ENCODE data around the gene FGF3. TPM values are rescaled to one million over a fixed set of nuclear protein-coding genes. Genes with fewer than 3 reads are reported as not detected.
"Not testable (repeated sequence)": the region's sequence is repeated elsewhere in the genome, so short reads cannot be mapped to it uniquely, and the experiment has no call there.

FGF3 gene
- total RNA-seq, 1 donor from 2014 or later = not detected

GRCh38 chr11:69781241-69781640, 38.0 kb downstream of the FGF3 start:
- no peak overlapping the region for H3K4me3 Mint-ChIP-seq (ENCODE audit: low read depth)
- intact Hi-C loops (cut with micrococcal nuclease) = no loop called here

GRCh38 chr11:69778373-69778772, 40.8 kb downstream of the FGF3 start:
- no peaks in the 10 kb centered on the region for H3K36me3 Mint-ChIP-seq (ENCODE audit: low read depth)
- intact Hi-C loops (cut with micrococcal nuclease) = loop anchor here (10.0 kb wide), 1 partner anchor 74 kb away; the partner anchor contains the start of gene FGF19
- no peak overlapping the region for H3K4me3 Mint-ChIP-seq (ENCODE audit: low read depth)
- no peak overlapping the region for H3K27ac Mint-ChIP-seq
- no peaks in the 10 kb centered on the region for H3K9me3 Mint-ChIP-seq
- no peak for DNase-seq (ENCODE audit: low spot score)
- H3K4me1 Mint-ChIP-seq (ENCODE audit: low read depth) = no peaks in the 10 kb centered on the region
- H3K27me3 Mint-ChIP-seq (ENCODE audit: low read depth) = peaks cover 15% of the 10 kb centered on the region

More at GRCh38 chr11:69781241-69781640, 38.0 kb downstream of the FGF3 start:
- no peaks in the 10 kb centered on the region for H3K9me3 Mint-ChIP-seq
- H3K4me1 Mint-ChIP-seq (ENCODE audit: low read depth) = no peaks in the 10 kb centered on the region
- H3K27me3 Mint-ChIP-seq (ENCODE audit: low read depth) = peaks cover 10% of the 10 kb centered on the region
- no peaks in the 10 kb centered on the region for H3K36me3 Mint-ChIP-seq (ENCODE audit: low read depth)
- H3K27ac Mint-ChIP-seq = no peak overlapping the region
- DNase-seq (ENCODE audit: low spot score) = no peak

GRCh38 chr11:69775163-69775755, 44.0 kb downstream of the FGF3 start, which contains the start of gene FGF4:
Gene FGF4, minus strand, starts transcription at chr11:69775341. Its CDS starts 257 bp downstream, at chr11:69775084.
- no peak for DNase-seq (ENCODE audit: low spot score)
- Mint-ChIP-seq H3K27ac (no peak within 1 kb of the TSS), H3K9me3 (no peaks in the 10 kb centered on the region), H3K36me3 (ENCODE audit: low read depth) (no peaks in the 10 kb centered on the region), H3K4me3 (ENCODE audit: low read depth) (no peak within 1 kb of the TSS), H3K4me1 (ENCODE audit: low read depth) (no peaks in the 10 kb centered on the region), H3K27me3 (ENCODE audit: low read depth) (peaks cover 39% of the 10 kb centered on the region)
- intact Hi-C loops (cut with micrococcal nuclease) = loop anchor here (10.0 kb wide), 1 partner anchor 70 kb away; the partner anchor contains the start of gene FGF19

GRCh38 chr11:69774354-69775162, 44.7 kb downstream of the FGF3 start:
- Mint-ChIP-seq H3K4me1 (ENCODE audit: low read depth) (no peaks in the 10 kb centered on the region), H3K4me3 (ENCODE audit: low read depth) (no peak overlapping the region), H3K9me3 (no peaks in the 10 kb centered on the region), H3K27me3 (ENCODE audit: low read depth) (peaks cover 40% of the 10 kb centered on the region), H3K27ac (no peak overlapping the region), H3K36me3 (ENCODE audit: low read depth) (no peaks in the 10 kb centered on the region)
- intact Hi-C loops (cut with micrococcal nuclease) = loop anchor here (10.0 kb wide), 1 partner anchor 70 kb away; the partner anchor contains the start of gene FGF19
- no peak for DNase-seq (ENCODE audit: low spot score)

GRCh38 chr11:69773626-69774353, 45.4 kb downstream of the FGF3 start:
- H3K27ac Mint-ChIP-seq = no peak overlapping the region
- no peaks in the 10 kb centered on the region for H3K9me3 Mint-ChIP-seq
- H3K36me3 Mint-ChIP-seq (ENCODE audit: low read depth) = no peaks in the 10 kb centered on the region
- H3K27me3 Mint-ChIP-seq (ENCODE audit: low read depth) = peaks cover 42% of the 10 kb centered on the region
- no peaks in the 10 kb centered on the region for H3K4me1 Mint-ChIP-seq (ENCODE audit: low read depth)
- no peak overlapping the region for H3K4me3 Mint-ChIP-seq (ENCODE audit: low read depth)
- DNase-seq (ENCODE audit: low spot score) = no peak
- intact Hi-C loops (cut with micrococcal nuclease) = loop anchor here (10.0 kb wide), 1 partner anchor 69 kb away; the partner anchor contains the start of gene FGF19

GRCh38 chr11:69771466-69771865, 47.8 kb downstream of the FGF3 start:
- intact Hi-C loops (cut with micrococcal nuclease) = loop anchor here (10.0 kb wide), 1 partner anchor 67 kb away; the partner anchor contains the start of gene FGF19
- H3K27me3 Mint-ChIP-seq (ENCODE audit: low read depth) = peaks cover 32% of the 10 kb centered on the region
- H3K4me3 Mint-ChIP-seq (ENCODE audit: low read depth) = no peak overlapping the region
- H3K9me3 Mint-ChIP-seq = no peaks in the 10 kb centered on the region
- DNase-seq (ENCODE audit: low spot score) = no peak
- no peaks in the 10 kb centered on the region for H3K4me1 Mint-ChIP-seq (ENCODE audit: low read depth)
- no peak overlapping the region for H3K27ac Mint-ChIP-seq
- H3K36me3 Mint-ChIP-seq (ENCODE audit: low read depth) = no peaks in the 10 kb centered on the region

GRCh38 chr11:69770540-69770939, 48.7 kb downstream of the FGF3 start:
- intact Hi-C loops (cut with micrococcal nuclease) = loop anchor here (10.0 kb wide), 1 partner anchor 66 kb away; the partner anchor contains the start of gene FGF19
- DNase-seq (ENCODE audit: low spot score) = no peak
- Mint-ChIP-seq H3K4me3 (ENCODE audit: low read depth) (no peak overlapping the region), H3K36me3 (ENCODE audit: low read depth) (no peaks in the 10 kb centered on the region), H3K4me1 (ENCODE audit: low read depth) (no peaks in the 10 kb centered on the region), H3K27me3 (ENCODE audit: low read depth) (peaks cover 29% of the 10 kb centered on the region), H3K27ac (no peak overlapping the region), H3K9me3 (no peaks in the 10 kb centered on the region)

- H3K4me1 Mint-ChIP-seq (ENCODE audit: low read depth) = no peaks in the 10 kb centered on the region
These were observed 53.7 kb downstream of the FGF3 start for GRCh38 chr11:69765498-69765995.

GRCh38 chr11:69764918-69765317, 54.3 kb downstream of the FGF3 start:
- H3K36me3 Mint-ChIP-seq (ENCODE audit: low read depth); DNase-seq (ENCODE audit: low spot score); H3K27ac Mint-ChIP-seq; H3K4me3 Mint-ChIP-seq (ENCODE audit: low read depth); intact Hi-C loops (cut with micrococcal nuclease); H3K9me3 Mint-ChIP-seq; H3K4me1 Mint-ChIP-seq (ENCODE audit: low read depth); H3K27me3 Mint-ChIP-seq (ENCODE audit: low read depth): not testable (repeated sequence)

More at GRCh38 chr11:69765498-69765995, 53.7 kb downstream of the FGF3 start:
- intact Hi-C loops (cut with micrococcal nuclease) = no loop called here
- no peak overlapping the region for H3K27ac Mint-ChIP-seq
- H3K4me3 Mint-ChIP-seq (ENCODE audit: low read depth) = no peak overlapping the region
- H3K9me3 Mint-ChIP-seq = no peaks in the 10 kb centered on the region
- no peaks in the 10 kb centered on the region for H3K36me3 Mint-ChIP-seq (ENCODE audit: low read depth)
- H3K27me3 Mint-ChIP-seq (ENCODE audit: low read depth) = peaks cover 5% of the 10 kb centered on the region
- DNase-seq (ENCODE audit: low spot score) = no peak

- Mint-ChIP-seq H3K9me3 (no peaks in the 10 kb centered on the region), H3K27ac (no peak overlapping the region), H3K36me3 (ENCODE audit: low read depth) (no peaks in the 10 kb centered on the region), H3K4me1 (ENCODE audit: low read depth) (no peaks in the 10 kb centered on the region), H3K4me3 (ENCODE audit: low read depth) (no peak overlapping the region), H3K27me3 (ENCODE audit: low read depth) (no peaks in the 10 kb centered on the region)
- intact Hi-C loops (cut with micrococcal nuclease) = no loop called here
- no peak for DNase-seq (ENCODE audit: low spot score)
These were observed 58.9 kb downstream of the FGF3 start for GRCh38 chr11:69760319-69760718.
